ENCODE measurements around the gene FAM234B.
"Not testable (repeated sequence)": the region's sequence is repeated elsewhere in the genome, so short reads cannot be mapped to it uniquely, and the experiment has no call there.

Gene FAM234B

GRCh38 chr12:13049816-13050215 is 5.6 kb downstream of the FAM234B start:
- no peaks in the 10 kb centered on the region for H3K79me2 ChIP-seq (ENCODE audit: insufficient read depth, low read length)
- no peak overlapping the region for H3K4me2 ChIP-seq (ENCODE audit: low read depth, low read length, poor library complexity, severe bottlenecking)
- H3F3A ChIP-seq (ENCODE audit: insufficient read depth), result no peaks in the 10 kb centered on the region
- H4K20me1 ChIP-seq (ENCODE audit: low read depth, low read length), result no peaks in the 10 kb centered on the region
- TF ChIP-seq EZH2phosphoT487 (conservative IDR thresholded peaks at IDR 0.05; ENCODE audit: low read length), result no peak
- no peak for TF ChIP-seq CTCF (IDR thresholded peaks at IDR 0.05; ENCODE audit: insufficient read depth, low read length, poor library complexity, severe bottlenecking)
- no peak overlapping the region for H3K9ac ChIP-seq (ENCODE audit: low read length)
- no peaks in the 10 kb centered on the region for H3K27me3 ChIP-seq (ENCODE audit: low read length)
- no peak overlapping the region for H3K4me3 ChIP-seq (ENCODE audit: insufficient read depth, low read length, poor library complexity, severe bottlenecking)
- no peaks in the 10 kb centered on the region for H3K9me2 ChIP-seq (replicated peaks; ENCODE audit: insufficient read depth, low read length)
- no peaks in the 10 kb centered on the region for H3K9me3 ChIP-seq (ENCODE audit: insufficient read depth, low read length)
- H3K36me3 ChIP-seq (ENCODE audit: low read length), result no peaks in the 10 kb centered on the region
- H2AFZ ChIP-seq (ENCODE audit: low read depth, low read length, severe bottlenecking), result no peak overlapping the region
- no peak overlapping the region for H3K27ac ChIP-seq (ENCODE audit: low read depth, low read length)

GRCh38 chr12:13052421-13052820 is 8.2 kb downstream of the FAM234B start:
- Histone ChIP-seq H3K9me3 (ENCODE audit: insufficient read depth, low read length) (no peaks in the 10 kb centered on the region), H3K27me3 (ENCODE audit: low read length) (no peaks in the 10 kb centered on the region), H3K9me2 (replicated peaks; ENCODE audit: insufficient read depth, low read length) (no peaks in the 10 kb centered on the region), H3F3A (ENCODE audit: insufficient read depth) (no peaks in the 10 kb centered on the region), H3K4me3 (ENCODE audit: insufficient read depth, low read length, poor library complexity, severe bottlenecking) (no peak overlapping the region), H2AFZ (ENCODE audit: low read depth, low read length, severe bottlenecking) (no peak overlapping the region), H3K27ac (ENCODE audit: low read depth, low read length) (no peak overlapping the region), H3K4me2 (ENCODE audit: low read depth, low read length, poor library complexity, severe bottlenecking) (no peak overlapping the region), H3K36me3 (ENCODE audit: low read length) (no peaks in the 10 kb centered on the region), H4K20me1 (ENCODE audit: low read depth, low read length) (no peaks in the 10 kb centered on the region), H3K79me2 (ENCODE audit: insufficient read depth, low read length) (no peaks in the 10 kb centered on the region), H3K9ac (ENCODE audit: low read length) (no peak overlapping the region)
- no peak for TF ChIP-seq EZH2phosphoT487 (conservative IDR thresholded peaks at IDR 0.05; ENCODE audit: low read length)

GRCh38 chr12:13053617-13054016 is 9.4 kb downstream of the FAM234B start:
- H3K27ac ChIP-seq (ENCODE audit: low read depth, low read length); H3K4me2 ChIP-seq (ENCODE audit: low read depth, low read length, poor library complexity, severe bottlenecking); H3K9me2 ChIP-seq (replicated peaks; ENCODE audit: insufficient read depth, low read length); H3F3A ChIP-seq (ENCODE audit: insufficient read depth); H3K79me2 ChIP-seq (ENCODE audit: insufficient read depth, low read length); H2AFZ ChIP-seq (ENCODE audit: low read depth, low read length, severe bottlenecking); H3K4me3 ChIP-seq (ENCODE audit: insufficient read depth, low read length, poor library complexity, severe bottlenecking); H3K36me3 ChIP-seq (ENCODE audit: low read length); H4K20me1 ChIP-seq (ENCODE audit: low read depth, low read length); H3K27me3 ChIP-seq (ENCODE audit: low read length); H3K9me3 ChIP-seq (ENCODE audit: insufficient read depth, low read length); H3K9ac ChIP-seq (ENCODE audit: low read length): not testable (repeated sequence)

- Histone ChIP-seq H4K20me1 (ENCODE audit: low read depth, low read length) (no peaks in the 10 kb centered on the region), H3K4me2 (ENCODE audit: low read depth, low read length, poor library complexity, severe bottlenecking) (no peak overlapping the region), H3K9ac (ENCODE audit: low read length) (no peak overlapping the region), H3K36me3 (ENCODE audit: low read length) (no peaks in the 10 kb centered on the region), H3K27ac (ENCODE audit: low read depth, low read length) (no peak overlapping the region), H3F3A (ENCODE audit: insufficient read depth) (no peaks in the 10 kb centered on the region), H3K79me2 (ENCODE audit: insufficient read depth, low read length) (no peaks in the 10 kb centered on the region), H2AFZ (ENCODE audit: low read depth, low read length, severe bottlenecking) (no peak overlapping the region), H3K27me3 (ENCODE audit: low read length) (no peaks in the 10 kb centered on the region), H3K4me3 (ENCODE audit: insufficient read depth, low read length, poor library complexity, severe bottlenecking) (no peak overlapping the region), H3K9me2 (replicated peaks; ENCODE audit: insufficient read depth, low read length) (no peaks in the 10 kb centered on the region), H3K9me3 (ENCODE audit: insufficient read depth, low read length) (no peaks in the 10 kb centered on the region)
- TF ChIP-seq EZH2phosphoT487 (conservative IDR thresholded peaks at IDR 0.05; ENCODE audit: low read length) (no peak), CTCF (IDR thresholded peaks at IDR 0.05; ENCODE audit: insufficient read depth, low read length, poor library complexity, severe bottlenecking) (no peak)
These were observed 16.4 kb downstream of the FAM234B start for GRCh38 chr12:13060581-13060980.

Data from SU-DHL-6 (cell line).